Ectodermal cell (in vitro differentiated cells): ENCODE data around the gene SYNJ2.

ENCODE experiments used
- H3K27ac ChIP-seq: 2 replicates; pipeline ENCODE4 v1.7.0; 2013; ENCODE audit warnings: mild to moderate bottlenecking, low read depth, low read length; ENCODE audit not compliant: insufficient read depth, poor library complexity, severe bottlenecking
- H3K27me3 ChIP-seq: 2 replicates; pipeline ENCODE4 v1.7.0; 2013; ENCODE audit warnings: mild to moderate bottlenecking, low read length; ENCODE audit not compliant: insufficient read depth, control insufficient read depth, poor library complexity, severe bottlenecking
- H3K36me3 ChIP-seq: one replicate; pipeline ENCODE4 v1.7.0; 2013; ENCODE audit warnings: low read length; ENCODE audit not compliant: control insufficient read depth, insufficient read depth
- H3K4me1 ChIP-seq: one replicate; pipeline ENCODE4 v1.7.0; 2013; ENCODE audit warnings: low read length; ENCODE audit not compliant: control insufficient read depth, insufficient read depth
- H3K4me3 ChIP-seq: 2 replicates; pipeline ENCODE4 v1.7.0; 2013; ENCODE audit warnings: low read depth, low read length, control low read depth; ENCODE audit not compliant: insufficient read depth
- H3K9me3 ChIP-seq: 2 replicates; pipeline ENCODE4 v1.7.0; 2013; ENCODE audit warnings: mild to moderate bottlenecking, low read length, moderate library complexity; ENCODE audit not compliant: control insufficient read depth
- WGBS, 2 experiments: methylation state at CpG; one replicate each; pipeline ENCODE4 v1.1.7; 2013; ENCODE audit warnings: missing lambda C conversion rate in 2 of 2; 5-methylcytosine and 5-hydroxymethylcytosine counted together

SYNJ2 gene

GRCh38 chr6:158006331-158006730 lies 24.7 kb downstream of the SYNJ2 start:
- Histone ChIP-seq H3K4me3 (no peak overlapping the region), H3K9me3 (no peaks in the 10 kb centered on the region), H3K4me1 (peaks cover 8% of the 10 kb centered on the region), H3K27me3 (no peaks in the 10 kb centered on the region), H3K36me3 (no peaks in the 10 kb centered on the region), H3K27ac (no peak overlapping the region)
- 92 to 93% methylated on average over 7 of the region's 7 CpGs for WGBS, 2 experiments

- H3K4me3 ChIP-seq = no peak overlapping the region
These were observed 25.3 kb downstream of the SYNJ2 start for GRCh38 chr6:158006821-158007570.

GRCh38 chr6:158008864-158009113 lies 27.1 kb downstream of the SYNJ2 start:
- no peak overlapping the region for H3K4me3 ChIP-seq
- H3K9me3 ChIP-seq = no peaks in the 10 kb centered on the region
- no peaks in the 10 kb centered on the region for H3K27me3 ChIP-seq
- H3K27ac ChIP-seq = no peak overlapping the region
- peaks cover 3% of the 10 kb centered on the region for H3K4me1 ChIP-seq
- no peaks in the 10 kb centered on the region for H3K36me3 ChIP-seq
- WGBS, 2 experiments = 95 to 96% methylated on average over 6 of the region's 6 CpGs

More at GRCh38 chr6:158006821-158007570, 25.3 kb downstream of the SYNJ2 start:
- H3K27me3 ChIP-seq = no peaks in the 10 kb centered on the region
- 93 to 96% methylated on average over 10 to 11 of the region's 11 CpGs for WGBS, 2 experiments
- peaks cover 8% of the 10 kb centered on the region for H3K4me1 ChIP-seq
- no peaks in the 10 kb centered on the region for H3K9me3 ChIP-seq
- no peaks in the 10 kb centered on the region for H3K36me3 ChIP-seq
- H3K27ac ChIP-seq = no peak overlapping the region

DNA sequence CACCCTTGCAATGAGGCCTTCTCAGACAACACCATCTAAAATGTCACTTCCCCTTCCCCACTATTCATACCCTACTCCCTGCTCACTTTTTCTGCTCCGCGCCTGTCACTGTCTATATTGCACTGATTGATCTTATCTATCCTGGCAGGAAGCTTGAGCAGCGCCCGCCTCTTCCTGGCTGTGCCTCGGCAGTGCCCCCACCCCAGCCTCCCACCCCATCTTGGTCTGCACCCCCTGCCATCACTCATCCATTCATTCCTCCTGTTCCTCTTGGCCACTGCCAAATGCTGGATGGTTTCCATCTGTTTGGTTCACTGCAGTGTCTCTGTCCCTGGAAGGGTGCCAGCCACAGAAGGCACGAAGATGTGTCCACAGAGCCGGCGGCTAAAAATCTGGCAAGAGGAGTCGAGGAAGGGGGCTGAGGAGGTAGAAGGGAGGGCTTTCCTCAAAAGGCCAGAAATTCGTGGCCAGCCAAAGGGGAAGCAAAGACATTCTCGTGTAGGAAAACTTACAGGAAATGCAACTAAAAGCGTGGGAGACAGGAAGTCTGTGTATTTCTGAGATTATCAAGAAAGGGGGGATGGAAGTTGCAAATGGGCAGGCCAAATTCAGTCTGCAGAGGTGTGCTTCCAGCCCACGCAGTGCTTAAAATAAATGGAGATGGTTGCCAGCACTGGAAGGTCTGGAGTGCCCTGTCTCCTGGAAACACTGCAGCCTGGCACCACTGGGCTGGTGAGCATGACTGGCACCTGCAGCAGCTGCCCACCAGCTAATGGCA lies 27.6 kb downstream of the SYNJ2 start:
- WGBS, 2 experiments = 93 to 95% methylated on average over 13 of the region's 13 CpGs
- Histone ChIP-seq H3K9me3 (no peaks in the 10 kb centered on the region), H3K27me3 (no peaks in the 10 kb centered on the region), H3K4me3 (no peak overlapping the region), H3K27ac (no peak overlapping the region), H3K36me3 (no peaks in the 10 kb centered on the region), H3K4me1 (no peaks in the 10 kb centered on the region)

DNA sequence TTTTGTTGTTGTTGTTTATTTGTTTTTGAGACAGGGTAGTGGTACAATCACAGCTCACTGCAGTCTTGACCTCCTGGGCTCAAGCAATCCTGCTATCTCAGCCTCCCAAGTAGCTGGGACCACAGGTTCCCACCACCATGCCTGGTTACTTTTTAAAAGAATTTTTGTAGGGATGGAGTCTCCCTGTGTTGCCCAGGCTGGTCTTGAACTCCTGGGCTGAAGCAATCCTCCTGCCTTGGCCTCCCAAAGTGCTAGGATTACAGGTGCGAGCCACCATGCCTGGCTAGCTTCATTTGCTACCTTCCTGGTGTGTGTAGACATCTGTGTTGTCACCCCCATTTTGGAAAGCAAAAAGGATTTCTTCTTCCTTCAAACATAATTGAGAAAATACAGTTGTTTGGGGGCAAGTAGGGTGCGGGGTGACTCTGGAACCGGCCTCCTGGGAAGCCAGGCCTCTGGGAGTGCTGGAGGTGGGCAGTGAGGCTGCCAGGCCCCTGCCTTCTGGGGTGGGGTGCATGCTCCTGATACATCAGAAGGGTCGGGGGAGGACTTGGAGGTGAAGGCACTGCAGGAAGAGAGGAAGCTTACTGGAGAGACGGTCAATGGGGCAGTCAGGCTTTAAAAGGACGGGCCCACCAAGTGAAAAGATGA lies 28.4 kb downstream of the SYNJ2 start:
- H3K36me3 ChIP-seq = no peaks in the 10 kb centered on the region
- H3K27ac ChIP-seq = no peak overlapping the region
- H3K4me3 ChIP-seq = no peak overlapping the region
- WGBS, 2 experiments = 93 to 94% methylated on average over 6 of the region's 6 CpGs
- H3K4me1 ChIP-seq = no peaks in the 10 kb centered on the region
- H3K9me3 ChIP-seq = no peaks in the 10 kb centered on the region
- H3K27me3 ChIP-seq = no peaks in the 10 kb centered on the region

- no peaks in the 10 kb centered on the region for H3K4me1 ChIP-seq
- no peak overlapping the region for H3K4me3 ChIP-seq
- H3K27me3 ChIP-seq = no peaks in the 10 kb centered on the region
- no peak overlapping the region for H3K27ac ChIP-seq
- no peaks in the 10 kb centered on the region for H3K36me3 ChIP-seq
- WGBS, 2 experiments = 96% methylated on average over 19 of the region's 19 CpGs
- H3K9me3 ChIP-seq = no peaks in the 10 kb centered on the region
These were observed 29.2 kb downstream of the SYNJ2 start for GRCh38 chr6:158010591-158011477.

DNA sequence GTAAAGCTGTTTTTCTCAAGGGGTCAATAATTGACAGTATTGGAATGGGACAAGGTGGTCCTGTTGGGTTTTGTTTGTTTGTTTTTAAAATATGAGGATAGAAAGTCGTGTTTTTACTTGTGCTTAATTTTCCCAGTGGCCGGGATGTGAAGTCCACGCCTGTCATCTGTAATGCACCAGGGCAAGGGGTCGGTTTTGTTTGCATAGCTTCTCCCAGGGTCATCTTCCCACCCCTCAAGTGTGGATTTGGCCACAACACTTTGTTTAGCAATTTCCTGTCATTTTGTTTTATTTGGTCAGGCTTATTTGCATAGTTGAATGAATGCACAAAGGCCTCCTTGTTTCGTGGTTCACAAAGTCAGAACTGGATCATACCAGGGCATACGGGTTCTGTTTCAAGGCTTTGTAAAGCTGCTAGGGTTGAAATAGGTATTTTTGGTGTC lies 29.8 kb downstream of the SYNJ2 start:
- Histone ChIP-seq H3K27me3 (no peaks in the 10 kb centered on the region), H3K4me1 (peaks cover 3% of the 10 kb centered on the region), H3K27ac (no peak overlapping the region), H3K9me3 (no peaks in the 10 kb centered on the region), H3K36me3 (no peaks in the 10 kb centered on the region), H3K4me3 (no peak overlapping the region)
- WGBS, 2 experiments = 89 to 92% methylated on average over 6 of the region's 6 CpGs

DNA sequence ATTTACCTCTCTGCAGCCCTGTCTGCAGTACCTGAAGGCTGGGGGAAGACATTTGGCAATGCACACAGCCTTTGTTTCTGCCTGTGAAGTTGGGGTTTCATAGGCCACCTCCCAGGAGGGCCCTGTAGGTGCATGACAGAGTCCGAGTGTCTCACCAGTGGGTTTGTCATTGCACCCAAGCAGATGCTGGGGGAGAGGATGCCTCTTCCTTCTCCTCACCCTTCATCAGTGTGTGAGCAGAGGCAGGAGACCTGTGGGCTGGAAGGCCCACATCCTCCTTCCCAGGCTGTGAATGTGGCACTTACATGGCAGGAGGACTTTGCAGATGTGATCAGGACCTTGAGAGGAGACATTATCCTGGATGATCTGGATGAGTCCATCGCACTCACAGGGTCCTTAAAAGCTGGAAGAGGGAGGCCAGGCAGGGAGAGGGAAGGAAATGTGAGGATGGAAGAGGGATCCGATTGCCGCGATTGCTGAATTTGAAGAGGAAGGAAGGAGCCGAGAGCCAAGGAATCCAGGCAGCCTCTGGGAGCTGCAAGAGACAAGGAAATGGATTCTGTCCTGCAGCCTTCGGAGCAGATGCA lies 30.4 kb downstream of the SYNJ2 start:
- WGBS, 2 experiments = 93 to 97% methylated on average over 7 of the region's 7 CpGs
- Histone ChIP-seq H3K4me3 (no peak overlapping the region), H3K27me3 (no peaks in the 10 kb centered on the region), H3K4me1 (peaks cover 9% of the 10 kb centered on the region), H3K27ac (no peak overlapping the region), H3K9me3 (no peaks in the 10 kb centered on the region), H3K36me3 (no peaks in the 10 kb centered on the region)

DNA sequence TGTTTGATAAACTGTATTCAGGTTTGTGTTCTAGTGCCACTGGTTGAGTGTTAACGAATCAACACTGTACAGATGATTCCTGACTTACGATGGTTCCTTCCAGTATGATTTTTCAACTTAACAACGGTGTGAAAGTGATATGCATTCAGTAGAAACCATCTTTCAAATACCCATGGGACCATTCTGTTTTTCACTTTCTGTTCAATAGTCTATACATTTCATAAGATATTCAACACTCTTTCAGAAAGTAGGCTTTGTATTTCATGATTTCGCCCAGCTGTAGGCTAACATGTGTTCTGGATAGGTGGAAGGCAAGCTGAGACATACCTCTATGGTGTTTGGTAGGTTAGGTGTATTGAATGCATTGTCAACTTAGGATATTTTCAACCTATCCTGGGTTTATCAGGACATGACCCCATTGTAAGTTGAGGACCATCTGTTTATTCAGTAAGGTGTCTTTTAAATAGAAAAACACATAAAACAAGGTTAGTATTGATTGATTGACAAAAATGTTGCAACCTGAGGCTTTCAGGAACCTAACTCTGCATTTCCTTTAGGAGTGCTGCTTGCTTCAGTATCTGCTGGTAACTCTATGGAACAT lies 32.3 kb downstream of the SYNJ2 start:
- peaks cover 11% of the 10 kb centered on the region for H3K4me1 ChIP-seq
- H3K27ac ChIP-seq = no peak overlapping the region
- H3K36me3 ChIP-seq = no peaks in the 10 kb centered on the region
- WGBS, 2 experiments = 71% methylated on average over 4 of the region's 4 CpGs
- H3K9me3 ChIP-seq = no peaks in the 10 kb centered on the region
- no peaks in the 10 kb centered on the region for H3K27me3 ChIP-seq
- no peak overlapping the region for H3K4me3 ChIP-seq
